Fibroblast of mammary gland (primary cell): ENCODE results near the gene MCEMP1.

Experiments
- DNase-seq: peaks from one replicate; pipeline ENCODE4 v3.0.0-alpha.2; 2010; ENCODE audit warnings: low read depth
- H3K4me3 ChIP-seq: 2 replicates; pipeline ENCODE4 v1.5.1; 2011; ENCODE audit warnings: low read depth, mild to moderate bottlenecking, low read length, moderate library complexity; ENCODE audit not compliant: control insufficient read depth
- TF ChIP-seq, protein P1 (sequence below): conservative IDR thresholded peaks from 2 replicates; pipeline ENCODE4 v1.5.1; 2011; ENCODE audit warnings: low read depth, low read length, inconsistent platforms; ENCODE audit not compliant: control insufficient read depth, insufficient read depth

Gene MCEMP1

GRCh38 chr19:7662657-7663056, 14.2 kb upstream of the MCEMP1 start:
- no peak for DNase-seq
- H3K4me3 ChIP-seq = no peak overlapping the region
- TF ChIP-seq, protein P1, sequence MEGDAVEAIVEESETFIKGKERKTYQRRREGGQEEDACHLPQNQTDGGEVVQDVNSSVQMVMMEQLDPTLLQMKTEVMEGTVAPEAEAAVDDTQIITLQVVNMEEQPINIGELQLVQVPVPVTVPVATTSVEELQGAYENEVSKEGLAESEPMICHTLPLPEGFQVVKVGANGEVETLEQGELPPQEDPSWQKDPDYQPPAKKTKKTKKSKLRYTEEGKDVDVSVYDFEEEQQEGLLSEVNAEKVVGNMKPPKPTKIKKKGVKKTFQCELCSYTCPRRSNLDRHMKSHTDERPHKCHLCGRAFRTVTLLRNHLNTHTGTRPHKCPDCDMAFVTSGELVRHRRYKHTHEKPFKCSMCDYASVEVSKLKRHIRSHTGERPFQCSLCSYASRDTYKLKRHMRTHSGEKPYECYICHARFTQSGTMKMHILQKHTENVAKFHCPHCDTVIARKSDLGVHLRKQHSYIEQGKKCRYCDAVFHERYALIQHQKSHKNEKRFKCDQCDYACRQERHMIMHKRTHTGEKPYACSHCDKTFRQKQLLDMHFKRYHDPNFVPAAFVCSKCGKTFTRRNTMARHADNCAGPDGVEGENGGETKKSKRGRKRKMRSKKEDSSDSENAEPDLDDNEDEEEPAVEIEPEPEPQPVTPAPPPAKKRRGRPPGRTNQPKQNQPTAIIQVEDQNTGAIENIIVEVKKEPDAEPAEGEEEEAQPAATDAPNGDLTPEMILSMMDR = no peak

DNA sequence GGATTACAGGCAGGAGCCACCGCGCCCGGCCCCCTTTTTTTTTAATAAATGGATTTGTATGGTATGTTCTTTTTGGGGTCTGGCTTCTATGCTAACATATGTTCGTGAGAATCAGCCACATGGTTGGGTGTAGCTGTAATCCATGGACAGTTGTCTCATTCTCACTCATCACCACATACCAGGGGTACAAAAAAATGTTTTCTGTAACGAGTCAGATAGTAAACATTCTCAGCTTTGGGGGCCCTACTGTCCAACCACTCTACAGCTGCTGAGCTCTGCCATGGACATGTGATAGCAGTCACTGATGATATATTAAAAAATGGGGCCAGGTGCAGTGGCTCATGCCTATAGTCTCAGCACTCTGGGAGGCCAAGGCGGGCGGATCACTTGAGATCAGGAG, 13.2 kb upstream of the MCEMP1 start:
- DNase-seq = no peak
- TF ChIP-seq, protein P1 = no peak
- H3K4me3 ChIP-seq = no peak overlapping the region

GRCh38 chr19:7665076-7665475, 11.8 kb upstream of the MCEMP1 start:
- peak; percentile 59 for DNase-seq
- H3K4me3 ChIP-seq = no peak overlapping the region
- TF ChIP-seq, protein P1 = no peak

GRCh38 chr19:7668842-7669241, 8.0 kb upstream of the MCEMP1 start, which contains the start of gene RETN:
Gene RETN (plus strand): TSS chr19:7669049. CDS start chr19:7669327, 278 bp downstream.
- H3K4me3 ChIP-seq = no peak within 1 kb of the TSS
- no peak for DNase-seq
- TF ChIP-seq, protein P1 = no peak

- TF ChIP-seq, protein P1 = no peak
- DNase-seq = no peak
- H3K4me3 ChIP-seq = no peak overlapping the region
These were observed 7.2 kb upstream of the MCEMP1 start for GRCh38 chr19:7669641-7670040.

- no peak for DNase-seq
- H3K4me3 ChIP-seq = no peak overlapping the region
- TF ChIP-seq, protein P1 = no peak
These were observed 6.6 kb upstream of the MCEMP1 start for GRCh38 chr19:7670150-7670783.
